Stimulated activated CD8-positive, alpha-beta memory T cell treated with anti-CD3 and anti-CD28 coated beads, Interleukin-15, amount 100 ng/mL, for 4 hours (primary cell): Measurements from ENCODE around the gene FRA10AC1.
A peak's percentile ranks its signal among the peaks of the same experiment; 100 is the strongest.

Experiments used
- DNase-seq, 2 donors: peaks; one replicate each; pipeline ENCODE4 v3.0.0-alpha.2; 2020; ENCODE audit warnings: low read depth in 2 of 2

The FRA10AC1 gene

GRCh38 chr10:93702210-93703001 is at the start of gene FRA10AC1:
TSS of gene FRA10AC1 (minus strand) at chr10:93702592. CDS start at chr10:93700106, 2,486 bp downstream.
- peak; percentile 75 to 78 for DNase-seq

- DNase-seq: no peak
Observed at GRCh38 chr10:93751832-93752231, 49.4 kb upstream of the FRA10AC1 start.

GRCh38 chr10:93751124-93751523 is 48.7 kb upstream of the FRA10AC1 start:
- no peak for DNase-seq

- no peak for DNase-seq
Observed at GRCh38 chr10:93749218-93749799, 46.9 kb upstream of the FRA10AC1 start.

- no peak for DNase-seq
Observed at GRCh38 chr10:93746844-93747284, 44.5 kb upstream of the FRA10AC1 start.

- DNase-seq: no peak
Observed at GRCh38 chr10:93745408-93746065, 43.1 kb upstream of the FRA10AC1 start.

- DNase-seq: no peak
Observed at GRCh38 chr10:93742633-93743349, 40.4 kb upstream of the FRA10AC1 start.

GRCh38 chr10:93741367-93741766 is 39.0 kb upstream of the FRA10AC1 start:
- DNase-seq: no peak

- no peak for DNase-seq
Observed at GRCh38 chr10:93726024-93726423, 23.6 kb upstream of the FRA10AC1 start.

- no peak for DNase-seq
Observed at GRCh38 chr10:93723153-93723552, 20.8 kb upstream of the FRA10AC1 start.

GRCh38 chr10:93722550-93722949 is 20.2 kb upstream of the FRA10AC1 start:
- DNase-seq: no peak

- no peak for DNase-seq
Observed at GRCh38 chr10:93719901-93720300, 17.5 kb upstream of the FRA10AC1 start.

- no peak for DNase-seq
Observed at GRCh38 chr10:93718937-93719725, 16.7 kb upstream of the FRA10AC1 start.

GRCh38 chr10:93716766-93717165 is 14.4 kb upstream of the FRA10AC1 start:
- DNase-seq: no peak

- no peak for DNase-seq
Observed at GRCh38 chr10:93715345-93715744, 13.0 kb upstream of the FRA10AC1 start.

GRCh38 chr10:93712593-93712992 is 10.2 kb upstream of the FRA10AC1 start:
- DNase-seq: no peak

- DNase-seq: no peak
Observed at GRCh38 chr10:93711891-93712290, 9.5 kb upstream of the FRA10AC1 start.

- no peak for DNase-seq
Observed at GRCh38 chr10:93710333-93710909, 8.0 kb upstream of the FRA10AC1 start.

- DNase-seq: no peak
Observed at GRCh38 chr10:93707623-93708022, 5.2 kb upstream of the FRA10AC1 start.

GRCh38 chr10:93704451-93704850 is 2.1 kb upstream of the FRA10AC1 start:
- DNase-seq: no peak

GRCh38 chr10:93703841-93704240 is 1.4 kb upstream of the FRA10AC1 start:
- no peak for DNase-seq
